Colonic mucosa (tissue), 4 donors: ENCODE results near the gene RAE1. TPM values are rescaled to one million over a fixed set of nuclear protein-coding genes. Genes with fewer than 3 reads are reported as not detected.

Experiments used
- DNase-seq: peaks from one replicate; pipeline ENCODE4 v3.0.0-alpha.2; 2020
- H3K27ac ChIP-seq: fragments of 200-600 bp; one replicate; pipeline ENCODE4 v1.8.0; 2021
- H3K27me3 ChIP-seq: fragments of 200-600 bp; one replicate; pipeline ENCODE4 v1.8.0; 2021
- H3K36me3 ChIP-seq: fragments of 200-600 bp; one replicate; pipeline ENCODE4 v1.8.0; 2021
- H3K4me1 ChIP-seq: fragments of 200-600 bp; one replicate; pipeline ENCODE4 v1.8.0; 2021; ENCODE audit warnings: mild to moderate bottlenecking
- H3K4me3 ChIP-seq: fragments of 200-600 bp; one replicate; pipeline ENCODE4 v1.8.0; 2021
- H3K9ac ChIP-seq, 2 donors: one replicate each; pipeline ENCODE4 v1.7.0; 2013; ENCODE audit warnings: control low read depth in 2 of 2, low read depth in 2 of 2, low read length in 2 of 2
- H3K9me3 ChIP-seq: fragments of 200-600 bp; one replicate; pipeline ENCODE4 v1.8.0; 2021
- CTCF ChIP-seq: fragments of 200-600 bp; IDR thresholded peaks from one replicate; pipeline ENCODE4 v1.8.0; 2022; ENCODE audit warnings: antibody characterized with exemption, mild to moderate bottlenecking
- intact Hi-C: fragments of 100-400 bp; cut with DNase I; formaldehyde crosslinking; loops from one replicate; pipeline ENCODE4 v1.14.1; 2022
- total RNA-seq, 2 donors: library from RNA; stranded (reverse); fragmentation: NEBNext Ultra II Directional in 1 of 2; extraction: Animal tissue kit (Norgen Biotek cat#: 25700) in 1 of 2; gene quantifications; one replicate each; pipeline ENCODE4 v1.2.1, GENCODE V29; 2021
- donor health status: healthy.
- donor health status: DM: no; HTN: no; CAD: no.
- donor health status: DM: no; HTN: no; CAD: no.

RAE1 gene
- total RNA-seq, 2 donors from 2014 or later = 20.3 to 29.3 TPM

- Histone ChIP-seq H3K4me1 (peaks cover 42% of the 10 kb centered on the region), H3K27me3 (no peaks in the 10 kb centered on the region), H3K9ac (no peak overlapping the region), H3K27ac (no peak overlapping the region), H3K4me3 (no peak overlapping the region), H3K9me3 (no peaks in the 10 kb centered on the region), H3K36me3 (no peaks in the 10 kb centered on the region)
- DNase-seq = no peak
- intact Hi-C loops = no loop called here
- TF ChIP-seq CTCF = no peak
Observed at GRCh38 chr20:57395111-57395966, 44.3 kb downstream of the RAE1 start.

DNA sequence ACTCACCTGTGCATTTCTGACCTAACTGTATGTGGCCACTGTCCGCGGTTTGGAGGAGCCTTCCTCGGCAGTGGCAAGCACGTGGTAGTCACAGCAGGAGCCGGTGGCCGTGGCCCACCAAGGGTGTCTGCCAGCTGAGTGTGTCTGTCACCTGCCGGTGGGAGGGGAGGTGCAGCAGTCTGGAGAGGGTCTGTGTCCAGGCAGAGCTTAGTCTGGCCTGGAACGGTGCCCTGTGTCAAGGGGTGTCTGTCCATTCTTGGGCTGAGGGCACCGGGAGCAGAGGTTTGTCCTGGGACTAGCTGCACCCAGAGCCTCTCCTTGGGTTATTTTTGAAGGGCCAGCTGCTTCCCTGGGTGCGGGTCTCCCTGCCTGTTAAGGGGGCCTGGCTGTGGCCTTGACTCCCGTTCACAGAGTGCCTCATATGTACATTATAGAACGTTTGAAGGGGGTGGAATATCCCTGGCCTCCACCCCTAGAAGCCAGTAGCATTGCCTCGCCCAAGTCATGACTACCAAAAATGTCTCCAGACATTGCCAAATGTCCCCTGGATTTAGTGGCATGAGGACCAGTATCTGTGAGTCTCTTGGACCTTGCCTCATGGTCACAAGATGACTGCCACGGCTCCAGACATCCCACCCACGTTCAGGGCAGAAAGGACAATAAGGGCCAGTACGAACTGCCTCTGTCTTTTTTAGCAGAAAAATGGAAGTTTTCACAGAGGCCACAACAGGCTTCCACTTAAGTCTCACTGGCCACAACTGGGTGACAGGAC is 45.3 kb downstream of the RAE1 start:
- Histone ChIP-seq H3K27ac (no peak overlapping the region), H3K4me1 (peaks cover 42% of the 10 kb centered on the region), H3K4me3 (no peak overlapping the region), H3K27me3 (no peaks in the 10 kb centered on the region), H3K36me3 (no peaks in the 10 kb centered on the region), H3K9ac (no peak overlapping the region), H3K9me3 (no peaks in the 10 kb centered on the region)
- DNase-seq = no peak
- intact Hi-C loops = no loop called here
- no peak for TF ChIP-seq CTCF

DNA sequence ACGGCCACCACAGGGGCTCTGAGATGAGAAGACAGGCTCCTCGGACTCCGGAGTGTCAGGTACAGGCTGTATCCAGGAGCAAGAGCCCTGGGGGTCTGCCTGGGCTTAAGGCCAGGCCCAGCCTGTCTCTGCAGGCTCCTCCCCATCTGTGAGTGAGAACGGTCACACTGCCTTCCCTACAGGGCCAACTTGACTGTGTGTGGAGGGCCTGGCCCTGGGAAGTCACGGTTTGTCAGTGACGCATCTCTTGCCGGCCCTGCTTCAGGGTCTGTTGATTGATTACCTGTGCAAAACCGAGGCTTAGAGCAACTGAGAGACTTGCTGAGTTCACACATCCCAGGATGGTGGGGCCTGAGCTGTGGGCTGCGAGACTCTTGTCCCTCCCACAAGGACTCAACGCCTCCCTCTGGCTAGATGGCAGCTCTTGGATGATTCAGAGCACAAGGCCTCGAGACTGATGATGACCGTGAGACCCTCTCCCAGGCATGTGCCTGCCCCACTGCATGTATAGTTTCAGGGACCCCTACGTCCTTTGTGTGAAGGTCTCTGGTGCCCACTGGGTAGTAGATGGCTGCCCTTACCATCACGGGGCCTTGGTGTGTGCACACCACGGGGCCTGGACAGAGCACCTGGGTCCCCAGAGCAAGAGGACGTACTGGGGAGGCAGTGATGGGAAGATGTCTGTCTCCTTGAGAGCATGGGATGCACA is 46.1 kb downstream of the RAE1 start:
- Histone ChIP-seq H3K9ac (peak overlapping the region; percentile 30 to 66), H3K9me3 (no peaks in the 10 kb centered on the region), H3K4me3 (no peak overlapping the region), H3K27me3 (no peaks in the 10 kb centered on the region), H3K36me3 (no peaks in the 10 kb centered on the region), H3K27ac (no peak overlapping the region), H3K4me1 (peaks cover 42% of the 10 kb centered on the region)
- intact Hi-C loops = no loop called here
- no peak for DNase-seq
- TF ChIP-seq CTCF = no peak

GRCh38 chr20:57397693-57398108 is 46.6 kb downstream of the RAE1 start:
- DNase-seq = no peak
- intact Hi-C loops = no loop called here
- H3K27me3 ChIP-seq = no peaks in the 10 kb centered on the region
- peaks cover 41% of the 10 kb centered on the region for H3K4me1 ChIP-seq
- H3K9me3 ChIP-seq = no peaks in the 10 kb centered on the region
- no peak for TF ChIP-seq CTCF
- H3K4me3 ChIP-seq = no peak overlapping the region
- peak overlapping the region in 1 of 2 donors; percentile 66 for H3K9ac ChIP-seq
- peak overlapping the region; percentile 16 for H3K27ac ChIP-seq
- H3K36me3 ChIP-seq = no peaks in the 10 kb centered on the region

GRCh38 chr20:57398231-57398821 is 47.3 kb downstream of the RAE1 start:
- peak; percentile 75 for DNase-seq
- intact Hi-C loops = no loop called here
- Histone ChIP-seq H3K9me3 (no peaks in the 10 kb centered on the region), H3K27me3 (no peaks in the 10 kb centered on the region), H3K36me3 (no peaks in the 10 kb centered on the region), H3K27ac (peak overlapping the region; percentile 16), H3K4me3 (no peak overlapping the region), H3K4me1 (peaks cover 34% of the 10 kb centered on the region), H3K9ac (peak overlapping the region; percentile 58 to 66)
- TF ChIP-seq CTCF = no peak
